NCI-H524 (cell line): ENCODE measurements around the gene NDUFB11.
"Not testable (repeated sequence)": the region's sequence is repeated elsewhere in the genome, so short reads cannot be mapped to it uniquely, and the experiment has no call there.

Experiments
- DNase-seq, 2 experiments: peaks; one replicate each; lab custom pipeline; 2025; lab: John Stamatoyannopoulos, UW

The NDUFB11 gene

GRCh38 chrX:47146936-47147859, 2.7 kb upstream of the NDUFB11 start:
- DNase-seq = no peak

GRCh38 chrX:47146121-47146935, 1.8 kb upstream of the NDUFB11 start:
- peak; percentile 74 to 86 for DNase-seq

DNA sequence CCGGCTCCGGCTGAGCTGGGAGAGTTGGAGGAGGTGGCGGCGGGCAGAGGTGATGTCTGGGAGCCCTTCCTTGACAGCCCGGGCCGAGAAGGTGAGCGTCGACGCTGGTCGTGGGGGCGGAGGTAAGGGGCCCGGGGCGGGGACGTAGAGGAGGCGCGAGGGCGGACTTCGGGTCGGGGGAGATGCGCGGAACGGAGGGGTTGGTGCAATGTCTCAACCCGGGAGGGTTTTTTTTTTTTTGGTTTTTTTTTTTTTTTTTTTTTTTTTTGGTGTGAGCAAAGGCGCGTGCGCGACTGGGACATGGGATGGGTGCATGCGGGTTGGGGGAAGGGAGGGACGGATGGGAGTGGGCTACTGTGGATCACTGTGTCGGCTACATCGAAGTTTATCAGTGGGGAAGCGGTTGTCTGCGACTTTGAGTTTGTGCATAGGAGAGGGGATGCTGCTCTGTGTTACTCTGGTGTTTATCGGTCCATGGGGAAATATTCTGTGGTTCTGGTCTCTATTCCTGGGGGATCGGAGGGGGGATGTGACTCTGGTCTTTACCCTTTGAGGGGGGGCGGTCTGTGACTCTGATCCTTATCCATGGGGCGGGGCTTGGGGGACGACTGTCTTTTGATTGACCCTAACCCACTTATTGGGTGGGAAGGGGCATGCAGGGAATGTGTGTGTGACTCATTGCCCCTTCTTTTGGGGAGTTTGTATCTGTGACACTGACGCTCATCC, 1.1 kb upstream of the NDUFB11 start:
- peak in 1 of 2 experiments; percentile 43 for DNase-seq

DNA sequence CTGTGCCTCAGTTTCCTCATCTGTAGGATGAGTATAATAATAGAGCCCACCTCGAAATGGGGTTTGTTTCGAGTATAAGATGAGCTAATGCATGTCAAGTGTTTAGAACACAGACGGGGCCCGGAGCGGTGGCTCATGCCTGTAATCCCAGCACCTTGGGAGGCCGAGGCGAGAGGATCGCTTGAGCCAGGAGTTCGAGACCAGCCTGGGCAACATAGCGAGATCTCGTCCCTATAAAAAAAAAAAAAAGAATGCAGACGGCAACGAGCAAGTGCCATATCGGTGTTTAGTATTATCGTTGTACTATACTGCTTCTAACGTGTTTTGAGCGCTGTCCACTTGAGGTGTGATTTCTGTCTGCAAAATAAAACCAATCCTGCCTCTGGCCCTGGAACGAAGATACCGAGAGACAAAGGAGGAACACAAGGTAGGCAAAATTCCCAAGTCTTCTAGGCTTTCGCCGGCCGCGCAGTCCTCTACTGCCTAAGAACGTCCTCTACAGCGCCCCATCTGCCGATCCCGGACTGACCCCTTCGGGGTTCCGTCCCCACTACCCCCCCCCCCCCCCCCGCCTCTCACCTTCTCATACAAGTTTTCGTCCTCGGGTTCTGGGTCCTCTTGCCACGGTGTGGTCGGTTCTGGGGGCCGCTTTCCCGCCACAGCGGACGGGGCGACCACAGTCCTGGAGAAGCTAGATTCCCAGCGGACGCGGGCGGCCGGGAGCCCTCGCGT, 442 bp downstream of the NDUFB11 start:
- peak; percentile 72 for DNase-seq

- no peak for DNase-seq
Measured at GRCh38 chrX:47138171-47138570, 6.3 kb downstream of the NDUFB11 start.

GRCh38 chrX:47135650-47136049, 8.9 kb downstream of the NDUFB11 start:
- DNase-seq = not testable (repeated sequence)

- DNase-seq = no peak
Measured at GRCh38 chrX:47133493-47133892, 11.0 kb downstream of the NDUFB11 start.

- no peak for DNase-seq
Measured at GRCh38 chrX:47129899-47130358, 14.6 kb downstream of the NDUFB11 start.

- peak; percentile 95 to 98 for DNase-seq
Measured at GRCh38 chrX:47129157-47129898, 15.2 kb downstream of the NDUFB11 start.

DNA sequence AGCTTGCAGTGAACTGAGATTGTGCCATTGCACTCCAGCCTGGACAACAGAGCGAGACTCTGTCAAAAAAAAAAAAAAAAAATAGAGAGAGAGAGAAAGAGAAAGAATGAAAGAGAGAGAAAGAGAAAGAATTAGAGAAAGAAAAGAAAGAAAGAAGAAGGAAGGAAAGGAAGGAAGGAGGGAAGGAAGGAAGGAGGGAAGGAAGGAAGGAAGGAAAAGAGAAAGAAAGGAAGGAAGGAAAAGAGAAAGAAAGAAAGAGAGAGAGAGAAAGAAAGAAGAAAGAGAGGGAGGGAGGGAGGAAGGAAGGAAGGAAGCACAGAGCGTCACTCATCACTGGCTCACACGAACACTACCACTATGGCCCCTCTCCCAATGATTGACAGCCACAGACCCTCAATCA, 20.0 kb downstream of the NDUFB11 start:
- DNase-seq = not testable (repeated sequence)

GRCh38 chrX:47116551-47117110, 27.9 kb downstream of the NDUFB11 start:
- not testable (repeated sequence) for DNase-seq

DNA sequence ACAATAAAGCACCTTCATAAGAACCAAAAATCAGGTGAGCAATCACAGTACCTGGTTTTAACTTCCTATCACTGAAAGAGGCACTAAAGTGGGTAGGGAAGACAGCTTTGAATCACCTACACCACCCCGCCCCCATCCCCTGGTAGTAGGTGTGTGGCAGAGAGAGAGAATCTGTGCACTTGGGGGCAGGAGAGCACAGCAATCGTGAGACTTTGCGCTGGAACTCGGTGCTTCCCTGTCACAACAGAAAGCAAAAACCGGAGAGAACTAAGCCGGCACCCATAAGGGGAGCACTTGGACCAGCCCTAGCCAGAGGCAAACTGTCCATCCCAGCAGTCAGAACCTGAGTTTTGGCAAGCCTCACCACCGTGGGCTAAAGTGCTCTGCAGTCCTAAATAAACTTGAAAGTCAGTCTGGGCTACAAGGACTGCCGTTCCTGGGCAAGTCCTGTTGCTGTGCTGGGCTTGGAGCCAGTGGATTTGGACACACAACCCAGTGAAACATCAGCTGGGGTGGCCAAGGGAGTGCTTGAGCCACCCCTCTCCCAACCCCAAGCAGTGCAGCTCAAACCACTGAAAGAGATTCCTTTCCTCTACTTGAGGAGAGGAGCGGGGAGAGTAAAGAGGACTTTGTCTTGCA, 32.1 kb downstream of the NDUFB11 start:
- DNase-seq = peak in 1 of 2 experiments; percentile 17

GRCh38 chrX:47110936-47111615, 33.4 kb downstream of the NDUFB11 start:
- not testable (repeated sequence) for DNase-seq

DNA sequence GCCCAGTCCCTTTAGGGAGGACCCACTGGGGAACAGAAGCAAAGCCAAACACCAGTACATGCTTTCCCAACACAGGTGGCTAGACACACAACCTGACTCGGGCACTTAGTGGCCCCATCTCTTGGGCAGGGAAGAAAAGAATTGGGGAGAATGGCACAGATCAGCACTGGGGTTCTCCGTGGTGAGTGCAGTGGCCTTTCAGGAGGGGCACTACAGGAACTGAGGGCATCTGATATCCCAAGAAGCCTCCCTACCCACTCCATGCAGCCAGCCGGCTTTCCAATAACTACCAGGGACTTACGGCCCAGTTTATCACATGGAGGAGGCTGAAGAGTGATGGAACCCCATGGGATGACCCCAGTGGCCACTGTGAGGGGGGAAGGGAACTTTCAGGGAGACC, 43.3 kb downstream of the NDUFB11 start:
- no peak for DNase-seq

- DNase-seq = no peak
Measured at GRCh38 chrX:47098338-47099094, 46.0 kb downstream of the NDUFB11 start.

GRCh38 chrX:47097018-47097417, 47.5 kb downstream of the NDUFB11 start:
- DNase-seq = peak; percentile 68 to 85

- DNase-seq = no peak
Measured at GRCh38 chrX:47093860-47094259, 50.6 kb downstream of the NDUFB11 start.

DNA sequence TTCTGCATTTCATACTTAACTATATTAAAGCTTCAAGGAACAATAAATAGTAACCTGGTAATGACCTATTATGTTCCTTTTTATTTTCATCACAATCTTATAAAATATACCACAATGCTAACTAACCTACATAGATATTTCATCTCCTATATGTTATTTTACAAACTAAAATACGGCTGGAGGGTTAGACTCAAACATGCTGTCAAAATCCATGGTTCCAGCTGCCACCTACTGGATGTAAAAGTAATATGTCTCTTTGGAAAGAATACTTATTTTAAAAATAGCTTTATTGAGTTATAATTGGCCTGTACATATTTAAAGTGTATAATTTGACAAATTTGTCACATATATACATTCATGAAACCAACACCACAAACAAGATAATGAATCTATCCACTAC, 51.3 kb downstream of the NDUFB11 start:
- DNase-seq = peak in 1 of 2 experiments; percentile 35
